Activated CD8-positive, alpha-beta memory T cell treated with anti-CD3 and anti-CD28 coated beads, Interleukin-2, amount 50 U/mL, for 4 hours (primary cell): ENCODE data around the gene PADI1.

Experiments used
- DNase-seq: peaks from one replicate; pipeline ENCODE4 v3.0.0-alpha.2; 2020

The PADI1 gene

DNA sequence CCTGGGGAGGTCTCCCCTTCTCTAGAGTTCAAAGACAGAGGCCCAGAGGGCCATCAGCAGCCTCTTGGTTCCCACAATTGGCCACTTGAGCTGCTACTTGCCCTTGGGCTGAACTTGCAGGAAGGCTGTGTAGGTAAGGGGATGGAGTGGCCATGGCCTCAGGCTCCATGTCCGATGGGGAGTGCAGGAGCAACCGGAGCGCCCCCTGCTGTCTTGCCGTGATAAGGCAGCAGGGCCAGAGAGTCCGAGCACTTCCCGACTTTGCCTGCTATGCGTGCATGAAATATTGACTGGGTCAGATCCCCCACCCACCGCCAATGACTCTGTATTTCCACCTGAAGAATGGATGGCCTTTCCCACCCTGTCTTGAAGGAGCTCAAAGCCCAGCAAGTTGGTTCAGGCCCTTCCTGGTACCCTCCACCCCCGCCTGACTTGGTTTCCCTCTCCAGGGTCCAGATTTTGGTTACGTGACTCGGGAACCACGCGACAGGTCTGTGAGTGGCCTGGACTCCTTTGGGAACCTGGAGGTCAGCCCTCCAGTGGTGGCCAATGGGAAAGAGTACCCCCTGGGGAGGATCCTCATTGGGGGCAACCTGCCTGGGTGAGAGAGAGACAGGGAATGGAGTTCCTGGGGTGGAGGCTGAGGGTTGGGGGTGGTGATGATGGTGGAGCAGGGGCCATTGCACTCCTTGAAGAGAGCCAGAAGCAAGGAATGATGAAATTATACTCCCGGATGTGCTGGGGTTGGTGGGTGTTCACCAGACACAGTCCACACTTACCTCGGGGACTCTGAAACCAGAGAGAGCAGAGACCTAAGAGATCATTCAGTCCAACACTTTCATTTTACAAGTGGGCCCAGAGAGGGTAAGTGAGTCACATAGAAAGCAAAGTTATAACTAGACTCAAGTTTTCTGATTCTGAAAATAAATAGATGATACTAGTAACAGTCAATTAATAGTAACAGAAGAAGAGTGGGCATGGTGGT, 69.5 kb downstream of the PADI1 start:
- DNase-seq: no peak

DNA sequence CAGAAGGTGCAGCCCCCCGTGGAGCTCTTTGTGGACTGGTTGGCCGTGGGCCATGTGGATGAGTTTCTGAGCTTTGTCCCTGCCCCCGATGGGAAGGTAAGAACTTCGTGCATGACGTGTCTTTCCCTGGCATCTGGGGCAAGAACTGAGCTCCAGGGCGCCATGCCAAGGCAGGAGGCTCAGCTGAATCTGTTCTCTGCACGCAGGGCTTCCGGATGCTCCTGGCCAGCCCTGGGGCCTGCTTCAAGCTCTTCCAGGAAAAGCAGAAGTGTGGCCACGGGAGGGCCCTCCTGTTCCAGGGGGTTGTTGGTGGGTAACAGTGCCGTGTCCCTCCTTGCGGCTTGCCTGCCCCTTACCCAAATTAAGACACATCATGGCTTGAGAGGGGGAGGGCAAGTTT, 71.6 kb downstream of the PADI1 start:
- DNase-seq: no peak

DNA sequence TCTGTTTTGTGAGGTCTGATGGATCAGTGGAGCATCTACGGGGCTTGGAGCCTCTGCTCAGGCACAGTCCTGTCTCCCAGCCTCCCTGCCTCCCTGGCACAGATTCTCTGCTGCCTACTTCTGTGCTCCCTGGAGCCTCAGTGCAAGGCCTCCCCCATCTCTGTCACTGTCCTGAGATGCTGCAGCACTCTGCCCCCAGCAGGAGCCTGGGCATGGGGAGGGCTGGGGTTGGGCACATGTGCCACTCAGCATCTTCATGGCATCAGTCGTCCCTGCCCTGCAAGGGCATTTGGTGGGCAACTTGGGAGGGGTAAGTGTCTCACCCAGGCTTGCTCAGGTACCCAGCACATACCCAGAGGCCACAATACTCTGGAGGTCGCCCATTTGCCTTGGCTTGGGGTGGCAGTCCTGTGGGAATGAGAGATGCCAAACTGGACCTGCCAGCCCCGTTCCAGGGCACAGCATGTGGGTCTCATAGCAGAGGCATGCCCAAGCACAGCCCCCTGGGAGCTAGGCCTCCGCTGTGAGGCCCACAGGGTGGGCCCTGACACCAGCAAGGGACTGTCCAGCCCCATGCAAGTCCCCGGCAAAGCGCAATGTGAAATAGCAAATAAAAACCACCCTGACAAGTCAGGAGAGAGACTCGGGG, 72.7 kb downstream of the PADI1 start:
- DNase-seq: no peak

DNA sequence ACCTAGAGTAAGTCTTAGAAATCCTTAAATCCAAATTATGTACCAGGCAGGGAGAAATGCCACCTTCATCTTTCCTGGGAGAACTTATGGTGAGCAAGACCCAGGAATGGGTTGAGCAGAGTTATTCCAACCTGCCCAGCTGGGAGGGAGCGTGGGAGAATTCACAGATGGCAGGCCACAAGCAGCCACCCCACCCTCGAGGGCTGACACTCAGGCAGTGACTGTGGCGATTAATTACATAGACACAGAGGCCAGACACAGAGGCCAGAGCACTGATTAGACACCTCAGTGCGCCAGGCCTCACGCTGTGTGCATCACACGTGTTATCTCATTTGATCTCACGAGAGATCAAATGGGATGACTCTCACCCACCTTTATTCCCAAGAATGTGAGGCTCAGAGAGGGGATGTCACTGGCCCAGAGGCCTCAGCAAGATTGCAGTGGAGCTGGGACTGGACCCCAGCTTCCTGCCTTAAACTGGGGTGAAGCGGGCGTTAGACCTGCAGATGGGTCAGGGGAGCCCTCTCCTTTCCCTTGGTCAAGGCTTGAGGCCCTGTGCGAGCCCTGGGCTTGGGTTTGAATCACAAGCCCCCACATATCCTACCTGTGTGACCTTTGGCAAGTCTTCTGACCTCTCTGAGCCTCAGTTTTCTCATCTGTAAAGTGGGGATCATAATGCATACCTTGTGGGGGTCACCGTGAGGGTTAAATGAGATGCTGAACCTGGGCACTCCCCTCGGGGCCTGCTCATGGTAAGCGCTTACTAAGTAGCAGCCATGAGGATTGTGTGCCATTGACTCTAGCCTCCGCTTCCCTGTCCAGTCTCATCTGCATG, 74.3 kb downstream of the PADI1 start:
- no peak for DNase-seq

DNA sequence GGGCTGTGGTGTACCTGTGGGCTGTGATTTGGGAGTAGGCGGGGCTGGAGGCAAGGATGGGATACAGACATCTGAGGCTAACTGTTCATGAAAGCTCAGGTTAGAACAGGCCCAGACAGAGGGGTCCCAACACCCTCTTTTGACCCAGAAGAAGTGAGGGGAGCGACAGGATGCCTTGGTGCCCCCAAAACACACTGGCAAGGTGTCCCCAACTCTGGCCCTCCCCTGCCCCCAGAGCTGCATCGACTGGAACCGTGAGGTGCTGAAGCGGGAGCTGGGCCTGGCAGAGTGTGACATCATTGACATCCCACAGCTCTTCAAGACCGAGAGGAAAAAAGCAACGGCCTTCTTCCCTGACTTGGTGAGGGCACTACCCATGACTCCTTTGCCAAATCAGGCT, 75.5 kb downstream of the PADI1 start:
- DNase-seq: no peak

DNA sequence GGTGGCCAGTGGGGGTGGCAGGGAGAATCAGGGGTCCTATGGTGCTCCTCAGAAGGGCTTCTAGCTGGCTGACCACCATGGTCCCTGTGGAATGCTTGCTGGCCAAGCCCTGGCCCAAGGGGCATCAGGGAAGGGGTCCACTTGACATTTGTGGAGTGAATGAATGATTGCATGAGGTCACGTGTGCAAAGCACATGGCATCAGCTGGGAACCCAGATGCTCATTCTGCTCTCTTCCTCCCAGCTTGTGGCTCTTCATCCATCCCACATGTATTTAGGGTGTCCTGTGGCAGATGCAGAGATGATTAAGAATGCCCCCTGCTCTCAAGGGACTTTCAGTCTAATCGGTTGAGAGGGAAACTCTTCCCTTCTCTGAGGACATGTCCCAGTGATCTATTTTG, 76.0 kb downstream of the PADI1 start:
- no peak for DNase-seq

DNA sequence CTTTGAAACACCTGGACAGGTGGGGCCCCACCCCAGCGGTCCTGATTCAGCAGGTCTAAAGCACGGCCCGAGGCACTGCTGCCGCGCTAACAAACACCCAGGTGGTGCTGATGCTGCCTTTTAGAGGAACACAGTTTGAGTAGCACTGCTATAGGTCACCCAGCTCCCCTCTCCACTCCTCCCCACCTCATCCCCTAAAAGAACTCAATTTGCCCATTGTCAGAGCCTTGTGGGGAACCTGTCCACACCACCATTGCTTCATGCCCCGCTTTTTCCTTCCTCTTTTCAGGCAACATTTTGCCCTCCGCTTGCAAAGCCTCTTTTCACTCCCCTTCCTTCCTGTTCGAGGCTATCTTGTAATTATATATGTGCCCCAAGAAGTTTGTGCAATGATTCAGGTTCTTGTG, 76.8 kb downstream of the PADI1 start:
- no peak for DNase-seq

DNA sequence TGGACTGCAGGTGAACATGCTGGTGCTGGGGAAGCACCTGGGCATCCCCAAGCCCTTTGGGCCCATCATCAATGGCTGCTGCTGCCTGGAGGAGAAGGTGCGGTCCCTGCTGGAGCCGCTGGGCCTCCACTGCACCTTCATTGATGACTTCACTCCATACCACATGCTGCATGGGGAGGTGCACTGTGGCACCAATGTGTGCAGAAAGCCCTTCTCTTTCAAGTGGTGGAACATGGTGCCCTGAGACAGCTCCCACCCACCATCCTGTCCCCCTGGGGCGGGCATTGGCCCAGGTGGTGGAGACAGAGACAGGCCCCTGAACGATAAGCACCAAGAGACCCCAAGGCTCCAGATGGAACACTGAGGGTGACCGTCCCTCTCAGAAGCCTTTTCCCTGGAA, 77.9 kb downstream of the PADI1 start:
- no peak for DNase-seq

DNA sequence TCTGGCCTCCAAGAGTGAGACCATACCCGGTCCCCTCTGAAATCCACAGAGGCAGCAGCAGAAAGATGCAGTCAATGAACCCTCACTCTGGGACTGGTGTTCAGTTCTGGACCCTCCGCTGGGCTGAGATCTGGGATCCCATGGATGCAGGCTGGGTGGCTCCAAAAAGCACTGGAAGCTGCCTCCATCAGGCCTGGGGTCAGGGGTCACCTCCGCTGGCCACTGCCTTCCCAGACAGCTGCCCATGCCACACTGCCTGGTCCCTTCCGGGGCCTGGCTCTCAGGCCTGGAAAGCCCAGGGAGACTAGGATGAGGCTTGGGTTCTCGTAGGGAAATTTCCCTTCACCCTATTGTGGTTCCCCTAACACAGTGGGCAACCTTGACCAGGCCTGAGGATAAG, 81.7 kb downstream of the PADI1 start:
- no peak for DNase-seq

DNA sequence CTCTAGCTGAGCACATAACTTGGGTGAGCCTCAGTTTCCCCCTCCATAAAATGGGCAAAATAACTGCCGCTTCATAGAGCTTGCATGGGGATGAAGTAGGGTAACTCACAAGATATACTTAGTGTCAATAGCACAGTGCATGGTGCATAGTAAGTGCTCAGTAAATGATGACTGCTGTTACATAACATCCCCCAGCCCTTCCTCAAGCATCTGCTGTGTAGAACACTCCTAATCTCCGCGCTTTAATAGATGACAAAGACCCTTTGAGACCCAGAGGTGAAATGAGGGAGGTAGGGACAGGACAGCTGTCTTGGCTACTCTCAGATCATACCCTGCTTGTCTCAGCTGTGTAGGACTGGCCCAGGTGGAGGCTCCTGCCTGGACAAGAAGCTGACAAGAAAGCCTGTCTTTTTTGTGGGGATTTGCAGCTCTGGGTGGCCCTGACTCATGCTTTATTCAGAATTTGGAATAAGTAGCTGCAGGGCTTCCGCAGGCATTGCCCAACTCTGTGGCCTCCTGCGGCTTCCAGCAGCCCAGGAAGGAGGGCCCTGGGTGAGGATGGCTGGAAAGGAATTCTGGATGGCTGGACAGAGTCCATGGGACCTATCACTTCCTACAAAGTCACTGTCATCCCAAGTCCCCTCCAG, 82.3 kb downstream of the PADI1 start:
- no peak for DNase-seq

DNA sequence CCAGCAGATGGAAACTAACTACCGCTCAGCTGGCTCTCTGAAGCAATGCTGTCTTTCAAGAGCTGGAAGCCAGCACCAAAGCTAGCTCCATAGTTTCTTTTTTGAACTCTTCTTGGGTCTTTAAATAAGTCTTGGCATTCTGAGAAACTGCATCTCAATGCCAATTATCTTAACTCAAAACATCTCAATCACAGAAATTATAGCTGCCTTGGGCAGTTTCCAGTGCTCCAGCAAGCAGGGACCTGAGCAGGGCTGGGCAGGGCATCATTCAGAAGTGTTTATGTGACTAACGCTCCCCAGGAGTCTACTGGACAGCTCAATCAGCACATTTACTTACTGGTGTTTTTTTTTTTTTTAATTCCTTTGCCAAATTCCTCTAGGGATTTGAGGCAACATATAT, 84.8 kb downstream of the PADI1 start:
- DNase-seq: no peak

DNA sequence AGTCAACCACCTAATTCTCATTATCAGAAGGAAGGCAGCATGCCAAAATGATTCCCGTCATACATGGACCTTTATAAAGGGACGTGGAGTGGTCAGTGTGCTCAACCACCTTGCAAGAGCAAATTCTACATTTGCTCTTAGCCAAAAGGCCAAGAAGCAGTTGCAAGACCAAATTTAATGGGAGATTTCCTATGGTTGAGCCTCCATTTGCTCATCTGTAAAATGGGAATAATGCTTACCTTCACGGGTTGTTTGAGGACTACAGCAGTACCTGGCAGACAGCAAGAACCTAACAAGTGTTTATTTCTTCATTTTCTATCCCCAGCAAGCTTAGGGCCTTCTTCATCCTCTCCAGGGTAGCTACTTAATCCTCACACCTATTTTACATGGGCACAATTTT, 85.6 kb downstream of the PADI1 start:
- no peak for DNase-seq

DNA sequence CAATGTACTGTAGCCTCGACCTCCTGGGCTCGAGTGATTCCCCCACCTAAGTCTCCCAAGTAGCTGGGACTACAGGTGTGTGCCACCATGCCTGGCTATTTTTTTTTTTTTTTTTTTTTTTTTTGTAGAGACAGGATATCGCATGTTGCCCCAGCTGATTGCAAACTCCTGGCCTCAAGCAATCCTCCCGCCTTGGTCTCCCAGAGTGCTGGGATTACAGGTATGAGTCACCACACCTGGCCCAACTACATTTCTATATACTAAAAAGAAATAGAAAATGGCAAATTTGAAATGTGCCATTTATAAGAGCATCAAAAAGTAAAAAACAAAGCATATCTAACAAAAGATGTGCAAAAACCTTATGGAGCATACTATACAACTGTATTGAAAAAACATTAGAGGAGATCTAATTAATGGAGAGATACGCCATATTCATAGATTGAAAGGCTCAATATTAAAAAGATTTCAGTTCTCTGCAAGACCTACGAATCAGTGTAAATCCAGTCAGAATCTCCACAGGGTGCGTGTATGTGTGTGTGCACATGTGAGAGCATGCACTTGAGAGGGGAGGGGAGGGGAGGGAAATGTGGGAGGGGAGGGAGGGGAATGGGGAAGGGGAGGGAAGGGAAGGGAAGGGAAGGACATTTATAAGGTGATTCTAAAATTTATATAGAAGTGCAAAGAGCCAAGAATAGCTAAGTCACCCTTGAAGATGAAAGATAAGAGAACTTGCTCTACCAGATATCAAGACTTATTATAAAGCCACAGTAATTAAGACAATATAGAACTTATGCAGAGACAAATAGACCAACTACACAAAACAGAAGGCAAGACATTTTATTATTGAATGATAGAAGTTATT, 87.6 kb downstream of the PADI1 start:
- no peak for DNase-seq

DNA sequence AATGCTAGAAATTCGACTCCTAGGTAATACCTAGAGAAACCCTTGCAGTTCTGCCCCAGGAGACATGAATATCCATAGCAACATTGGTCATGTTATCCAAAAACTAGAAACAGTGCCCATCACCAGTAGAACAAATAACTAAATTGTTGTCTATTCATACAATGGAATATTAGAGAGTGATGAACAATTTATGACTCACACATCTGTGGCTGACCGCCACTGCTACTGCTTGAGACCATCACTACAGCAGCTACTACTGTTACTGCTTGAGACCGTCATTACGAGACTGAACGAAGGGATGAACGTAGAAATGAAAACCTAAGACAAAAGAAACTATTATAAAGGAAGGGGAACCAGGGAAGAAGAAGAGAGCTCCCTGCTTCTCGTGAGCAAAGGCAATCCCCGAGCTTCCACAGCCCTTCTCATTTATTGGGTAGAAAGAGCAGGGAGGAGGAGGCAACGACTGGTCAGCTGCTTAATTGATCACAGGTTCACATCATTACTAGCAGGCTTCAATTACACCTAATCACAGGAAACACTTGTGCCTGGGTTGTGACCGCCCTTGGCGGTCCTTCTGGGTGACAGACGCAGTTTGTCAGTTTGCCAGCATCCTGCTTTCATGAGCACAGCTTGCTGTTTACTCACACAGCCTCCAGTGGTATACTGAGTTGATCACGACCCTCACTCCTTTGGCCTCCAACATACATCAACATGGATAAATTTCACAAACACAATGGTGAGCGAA, 88.9 kb downstream of the PADI1 start:
- DNase-seq: no peak

DNA sequence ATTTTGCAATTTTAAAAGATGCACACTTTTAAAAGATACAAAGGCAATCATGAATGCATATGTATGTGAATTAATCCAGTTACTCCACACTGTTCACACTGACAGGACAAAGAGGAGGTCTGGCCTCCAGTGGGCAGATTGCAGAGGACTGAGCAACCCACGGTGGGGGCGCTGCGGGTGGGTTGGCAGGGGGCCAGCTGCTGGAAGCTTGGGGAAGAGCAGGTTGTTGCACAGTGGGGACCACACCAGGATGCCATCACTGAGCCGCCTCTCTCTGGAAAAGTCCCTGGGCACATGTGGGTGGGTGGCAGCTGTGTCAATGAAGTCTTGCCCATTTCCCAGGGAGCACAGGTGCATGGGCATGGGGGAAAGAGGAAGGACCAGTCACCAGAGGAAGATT, 90.4 kb downstream of the PADI1 start:
- no peak for DNase-seq
